LHCN-M2 (cell line): ENCODE data around the gene LRRFIP1. TPM values are rescaled to one million over a fixed set of nuclear protein-coding genes. Genes with fewer than 3 reads are reported as not detected.

ENCODE experiments used
- DNase-seq: peaks from one replicate; pipeline ENCODE4 v3.0.0-alpha.2; 2012; ENCODE audit warnings: low read depth
- total RNA-seq: library from RNA; depleted of rRNA; stranded (reverse); fragments of >200 nt; gene quantifications from 2 replicates; pipeline ENCODE4 v1.2.3, GENCODE V29; 2014; rRNA removed

The LRRFIP1 gene
- total RNA-seq, 1 experiment from 2014 or later, result 60.7 TPM

- DNase-seq, result no peak
Observed at GRCh38 chr2:237827421-237827987, 200.1 kb downstream of the LRRFIP1 start.

Other genes with a start within 250 kb of the LRRFIP1 start
- gene COL6A3, start 213.4 kb upstream of the LRRFIP1 start, total RNA-seq, result 5.2 and 9.2 TPM in 2 replicates
- gene MLPH, start 140.3 kb upstream of the LRRFIP1 start, total RNA-seq, result 145 and 155 TPM in 2 replicates
- not detected in 2 replicates for gene PRLH, start 61.0 kb upstream of the LRRFIP1 start, total RNA-seq
- 0.19 and 2.0 TPM in 2 replicates for gene RAB17, start 36.9 kb upstream of the LRRFIP1 start, total RNA-seq
- 0.06 and 0.34 TPM in 2 replicates for gene RBM44, start 171.2 kb downstream of the LRRFIP1 start, total RNA-seq
- gene RAMP1, start 232.0 kb downstream of the LRRFIP1 start, total RNA-seq, result 13.5 and 14.2 TPM in 2 replicates